ENCODE results near the gene TIAM1. TPM values are rescaled to one million over a fixed set of nuclear protein-coding genes. Genes with fewer than 3 reads are reported as not detected.

TIAM1 gene
- total and polyA plus RNA-seq, 2 of the 8 experiments (the other 6 are each of a cell fraction or from before 2014, with no cell fraction given), result 10.1 to 30.7 TPM

GRCh38 chr21:31255896-31256295 is 88.2 kb downstream of the TIAM1 start (continued):
- TF ChIP-seq EP300 (IDR thresholded peaks at IDR 0.05; ENCODE audit: borderline replicate concordance in 1 of 2, low read depth in 2 of 2, low read length in 2 of 2), result no peak
- TF ChIP-seq MAX (IDR thresholded peaks at IDR 0.05), result no peak
- no peak for TF ChIP-seq GABPA (IDR thresholded peaks at IDR 0.05; ENCODE audit: borderline replicate concordance, insufficient read depth, low read length)
- TF ChIP-seq TCF12 (IDR thresholded peaks at IDR 0.05; ENCODE audit: low read depth, low read length), result no peak
- no peak for TF ChIP-seq BACH1 (IDR thresholded peaks at IDR 0.05; ENCODE audit: low read length)
- TF ChIP-seq MAFK (IDR thresholded peaks at IDR 0.05; ENCODE audit: low read depth, low read length), result no peak
